HG02870 (cell line): ENCODE measurements around the gene LRRFIP2.
"Not testable (repeated sequence)": the region's sequence is repeated elsewhere in the genome, so short reads cannot be mapped to it uniquely, and the experiment has no call there.

Source experiments
- ATAC-seq: cut with Tn5 transposase; IDR thresholded peaks from one replicate; pipeline ENCODE4 v1.9.1; 2021; ENCODE audit warnings: mild to moderate bottlenecking, moderate library complexity; ENCODE audit not compliant: unreplicated experiment

Gene LRRFIP2

DNA sequence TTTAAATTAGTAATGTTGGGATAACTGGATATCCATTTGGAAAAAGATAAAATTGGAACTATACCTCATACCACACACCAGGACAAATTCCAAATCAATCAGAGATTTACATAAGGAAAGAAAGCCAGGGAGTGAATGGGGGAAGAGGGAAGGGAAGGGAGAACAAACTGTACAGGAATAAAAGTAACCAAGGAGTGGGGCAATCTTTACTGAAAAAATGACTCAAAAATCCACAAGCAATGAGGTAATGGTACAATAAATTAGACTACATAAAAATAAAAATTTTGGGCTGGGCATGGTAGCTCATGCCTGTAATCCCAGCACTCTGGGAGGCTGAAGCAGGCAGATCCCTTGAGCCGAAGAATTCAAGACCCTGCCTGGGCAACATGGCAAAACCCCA, 98.4 kb downstream of the LRRFIP2 start:
- no peak for ATAC-seq

DNA sequence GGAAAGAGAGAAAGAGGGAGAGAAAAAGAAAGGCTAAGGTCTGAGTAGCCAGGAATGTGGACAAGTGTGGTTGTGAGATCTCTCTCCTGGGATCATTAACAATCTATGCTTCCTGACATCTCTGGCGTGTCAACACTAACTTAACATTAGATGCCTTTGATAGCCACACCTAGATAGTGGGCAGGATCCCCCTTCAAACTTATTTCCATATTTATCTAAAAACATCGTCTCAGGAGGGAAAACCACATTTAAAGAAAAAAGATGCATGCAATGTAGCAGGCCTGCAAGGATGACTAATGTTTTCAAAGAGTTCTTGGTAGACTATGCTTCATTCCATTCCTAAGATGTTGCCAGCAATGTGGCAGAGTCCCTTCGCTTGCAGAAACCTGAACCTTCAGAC, 100.2 kb downstream of the LRRFIP2 start:
- ATAC-seq = no peak

DNA sequence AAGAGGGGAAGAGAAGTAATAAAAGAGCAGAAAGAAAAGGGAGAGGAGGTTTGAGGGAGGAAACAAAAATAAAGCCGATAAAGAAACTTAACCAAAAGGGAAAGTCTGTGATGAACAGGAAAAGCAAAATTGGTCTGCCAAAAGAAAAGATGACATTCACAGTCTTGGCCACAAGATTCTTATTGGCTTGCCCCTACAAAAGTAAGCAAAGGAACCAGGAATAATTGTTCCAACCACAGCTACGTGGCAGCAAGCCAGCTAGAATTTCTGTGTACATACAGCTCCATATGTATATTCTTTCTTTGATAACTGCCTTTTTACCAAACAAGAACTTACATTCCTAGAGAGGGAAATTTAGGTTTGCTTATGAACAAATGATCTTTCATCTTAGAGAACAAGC, 101.5 kb downstream of the LRRFIP2 start:
- ATAC-seq = no peak

DNA sequence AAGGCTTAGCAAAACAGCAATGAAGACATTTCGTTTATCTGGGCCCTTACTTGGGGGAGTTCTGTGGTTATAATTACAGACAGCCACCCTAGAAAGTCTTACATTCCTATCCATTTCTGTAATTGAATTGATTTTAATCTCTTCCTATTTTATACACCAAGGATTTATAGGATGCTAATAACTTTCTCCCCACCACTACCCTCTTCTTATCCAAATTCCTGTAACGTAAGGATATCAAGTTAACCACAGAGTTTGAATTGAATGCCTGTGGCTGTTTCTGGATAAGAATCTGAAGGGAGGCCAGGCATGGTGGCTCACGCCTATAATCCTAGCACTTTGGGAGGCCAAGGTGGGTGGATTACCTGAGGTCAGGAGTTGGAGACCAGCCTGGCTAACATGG, 102.5 kb downstream of the LRRFIP2 start:
- ATAC-seq = no peak

GRCh38 chr3:37068031-37068430, 106.4 kb downstream of the LRRFIP2 start:
- ATAC-seq = no peak

DNA sequence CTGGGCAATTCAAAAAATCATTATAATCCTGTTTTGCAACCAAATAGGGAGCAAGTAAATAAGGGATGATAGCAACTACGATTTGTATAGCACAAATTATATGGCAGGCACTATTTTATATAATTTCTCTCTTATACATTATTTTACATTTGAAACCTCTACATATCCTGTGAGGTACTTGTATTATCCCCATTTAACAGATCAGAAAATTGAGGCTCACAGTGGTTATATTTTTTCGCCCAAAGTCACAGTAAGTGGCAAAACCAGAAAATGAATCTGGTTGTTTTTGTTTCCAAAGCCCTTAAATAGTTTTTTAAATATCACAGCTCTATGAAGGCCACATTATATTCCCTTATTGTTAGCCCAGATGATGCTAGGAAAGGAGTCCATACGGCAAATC, 106.8 kb downstream of the LRRFIP2 start:
- no peak for ATAC-seq

DNA sequence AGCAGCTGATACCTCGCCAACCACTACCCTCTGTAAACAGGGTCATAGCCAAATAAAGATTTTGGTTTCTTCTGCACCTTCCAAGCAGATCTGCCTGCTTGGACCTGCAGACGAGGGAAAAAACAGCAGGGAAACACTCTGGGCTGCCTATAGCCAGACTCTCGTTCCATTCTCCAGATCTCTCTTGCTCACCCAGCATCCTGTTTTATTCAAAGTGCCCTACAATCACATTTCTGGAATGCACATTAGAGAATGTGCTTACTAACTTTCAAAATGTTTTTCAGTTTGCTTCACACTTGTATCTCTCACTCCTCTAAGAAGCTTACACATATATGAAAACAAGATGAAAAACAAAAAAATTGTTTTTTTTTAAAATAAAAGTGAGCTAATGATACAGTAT, 109.6 kb downstream of the LRRFIP2 start:
- ATAC-seq = no peak

- ATAC-seq = no peak
Observed at GRCh38 chr3:37058117-37058516, 116.3 kb downstream of the LRRFIP2 start.

DNA sequence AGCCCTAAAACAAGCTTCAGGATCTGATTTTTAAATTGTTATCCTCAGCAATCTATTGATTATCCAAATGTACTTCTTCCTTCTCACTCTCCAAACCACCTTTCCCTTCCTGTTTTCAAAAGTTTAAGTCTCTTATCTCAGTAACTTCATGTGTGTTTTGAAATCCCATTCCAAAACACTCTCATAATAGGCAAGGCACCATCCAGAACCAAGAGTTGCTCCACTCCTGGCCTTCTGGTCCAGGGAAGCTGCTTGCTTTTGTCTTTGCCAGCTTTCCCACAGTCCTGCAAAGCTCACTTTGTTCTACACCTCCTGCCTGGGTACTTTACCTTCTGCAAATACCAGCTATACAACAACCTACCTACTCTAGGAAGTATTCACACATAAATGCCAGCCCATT, 117.6 kb downstream of the LRRFIP2 start:
- ATAC-seq = no peak

GRCh38 chr3:37055077-37055476, 119.3 kb downstream of the LRRFIP2 start:
- ATAC-seq = not testable (repeated sequence)

DNA sequence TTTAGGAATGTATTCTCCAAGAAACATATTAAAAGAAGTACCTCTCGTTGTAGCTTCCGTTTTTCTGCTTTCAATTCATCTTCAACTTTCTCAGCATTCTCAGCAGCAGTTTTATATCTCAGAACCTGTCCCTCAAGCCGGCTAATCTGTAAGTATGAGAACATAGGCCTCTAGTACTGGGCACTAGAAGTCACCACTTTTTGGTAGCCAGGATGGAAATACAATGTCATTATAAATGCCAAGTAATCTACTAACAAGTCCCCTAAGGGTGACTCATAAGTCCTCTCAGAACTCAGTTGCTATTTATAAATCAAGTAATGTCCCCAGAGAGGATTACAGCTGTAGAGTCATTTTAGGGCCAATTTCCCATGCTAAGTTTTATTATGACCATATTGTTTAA, 120.0 kb downstream of the LRRFIP2 start:
- ATAC-seq = peak; percentile 75

GRCh38 chr3:37053753-37054152, 120.6 kb downstream of the LRRFIP2 start:
- no peak for ATAC-seq

DNA sequence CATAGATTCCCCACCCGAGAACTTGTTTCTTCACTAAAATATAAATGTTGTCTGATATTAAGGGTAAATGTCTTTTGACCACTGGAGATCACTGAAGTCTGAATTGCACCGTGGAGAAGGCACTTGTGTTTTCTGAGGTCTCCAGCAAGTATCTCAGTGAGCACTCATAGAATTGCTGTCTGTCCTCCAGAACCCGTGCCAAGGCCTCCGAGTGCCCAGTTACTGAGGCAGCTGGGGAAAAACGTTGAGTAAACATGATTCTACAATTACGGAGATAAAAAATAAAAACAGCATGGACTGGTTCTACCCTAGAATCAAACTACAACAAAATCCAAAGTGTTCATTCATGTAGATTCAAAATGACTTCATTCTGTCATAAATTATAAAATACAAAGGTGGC, 121.0 kb downstream of the LRRFIP2 start:
- no peak for ATAC-seq

- ATAC-seq = no peak
Observed at GRCh38 chr3:37052860-37053259, 121.5 kb downstream of the LRRFIP2 start.

GRCh38 chr3:37050282-37050681, 124.1 kb downstream of the LRRFIP2 start:
- no peak for ATAC-seq

DNA sequence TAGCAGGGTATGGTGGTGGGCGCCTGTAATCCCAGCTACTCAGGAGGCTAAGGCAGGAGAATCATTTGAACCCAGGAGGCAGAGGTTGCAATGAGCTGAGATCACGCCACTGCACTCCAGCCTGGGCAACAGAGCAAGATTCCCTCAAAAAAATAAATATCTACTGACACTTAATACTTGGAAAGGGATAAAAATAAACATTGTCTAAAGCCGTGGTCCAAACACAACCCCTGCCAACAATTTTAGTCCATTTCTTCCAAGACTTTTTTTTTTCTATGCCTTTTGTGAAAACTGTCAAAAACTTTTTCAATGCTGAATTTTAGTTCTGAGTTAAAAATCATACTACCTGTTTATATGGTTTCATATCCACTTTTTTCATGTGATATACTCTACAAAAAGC, 131.7 kb downstream of the LRRFIP2 start:
- ATAC-seq = not testable (repeated sequence)

DNA sequence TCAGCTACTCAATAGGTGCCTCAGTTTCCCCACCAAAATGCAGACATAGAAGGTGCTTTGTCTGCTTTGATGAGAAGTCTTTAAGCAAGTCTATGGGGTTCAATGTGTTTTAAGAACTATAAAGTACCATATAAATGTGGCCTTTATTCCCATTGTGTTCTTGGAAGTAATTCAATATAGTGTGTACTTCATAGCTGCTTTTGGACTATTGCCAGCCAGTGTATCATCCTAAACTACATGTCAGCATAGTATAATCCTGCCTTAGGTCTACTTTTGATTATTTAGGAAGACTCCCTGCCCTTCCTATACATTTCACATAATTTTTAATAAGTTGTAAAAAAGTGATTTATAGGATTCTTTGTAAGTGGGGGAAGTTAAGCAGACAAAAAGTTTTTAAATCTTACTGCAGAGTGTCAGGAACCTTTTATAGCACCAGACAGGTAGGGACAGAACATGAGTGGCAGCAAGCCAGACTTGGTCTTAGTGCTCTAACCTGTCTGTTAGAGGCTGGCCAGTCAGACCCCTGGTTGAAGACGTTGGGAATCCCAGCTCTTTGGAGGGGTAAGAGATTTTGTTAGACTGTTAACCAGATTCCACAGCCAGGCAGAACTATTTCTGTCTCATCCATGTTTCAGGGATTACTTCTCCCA, 132.7 kb downstream of the LRRFIP2 start:
- ATAC-seq = no peak

DNA sequence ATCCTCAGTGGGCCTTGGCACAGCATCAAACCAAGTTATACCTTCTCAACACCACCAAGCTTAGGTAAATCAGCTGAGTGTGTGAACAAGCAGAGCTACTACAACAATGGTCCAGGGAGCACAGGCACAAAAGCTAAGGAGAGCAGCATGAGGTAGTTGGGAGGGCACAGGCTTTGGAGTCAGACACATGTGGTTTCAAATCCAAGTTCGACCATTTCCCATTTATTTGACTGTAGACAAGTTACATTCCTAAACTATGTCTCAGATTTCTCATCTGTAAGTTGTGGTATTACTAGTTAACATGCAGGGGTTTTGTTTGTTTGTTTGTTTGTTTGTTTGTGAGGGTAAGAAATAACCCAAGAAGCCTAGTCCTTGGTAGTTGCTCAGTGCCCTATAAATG, 134.2 kb downstream of the LRRFIP2 start:
- no peak for ATAC-seq

GRCh38 chr3:37039161-37039846, 135.1 kb downstream of the LRRFIP2 start:
- no peak for ATAC-seq

DNA sequence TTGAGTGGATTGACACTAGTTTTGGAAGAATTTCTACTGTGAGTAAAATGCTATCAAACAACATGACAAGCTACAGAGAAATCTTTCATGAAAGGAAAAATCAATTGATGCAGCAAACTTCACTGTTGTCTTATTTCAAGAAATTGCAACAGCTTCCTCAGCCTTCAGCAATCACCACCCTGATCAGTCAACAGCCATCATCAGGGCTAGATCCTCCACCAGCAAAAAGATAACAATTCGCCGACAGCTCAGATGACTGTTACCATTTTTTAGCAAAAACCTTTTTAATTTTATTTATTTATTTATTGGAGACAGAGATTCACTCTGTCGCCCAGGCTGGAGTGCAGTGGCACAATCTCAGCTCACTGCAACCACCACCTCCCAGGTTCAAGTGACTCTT, 137.0 kb downstream of the LRRFIP2 start:
- ATAC-seq = no peak

DNA sequence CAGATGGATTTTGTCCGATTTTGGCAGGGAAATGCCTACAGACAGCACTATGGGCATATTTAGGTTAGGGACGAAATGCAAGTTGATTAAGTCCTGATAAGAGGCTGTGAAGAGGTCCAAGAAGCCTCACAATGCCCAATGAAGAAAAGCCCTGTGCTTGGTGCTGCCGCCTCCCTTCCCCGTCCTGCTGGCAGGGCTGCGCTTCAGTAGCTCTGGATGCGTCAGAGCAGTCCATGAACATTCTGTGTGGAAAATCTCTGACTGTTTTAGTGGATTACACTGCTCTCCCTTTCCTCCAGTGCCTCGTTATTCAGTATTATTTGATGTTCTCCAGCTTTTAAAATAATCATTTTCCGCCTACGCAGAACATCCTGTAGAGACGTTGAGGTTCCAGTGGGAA, 141.4 kb downstream of the LRRFIP2 start:
- ATAC-seq = no peak

GRCh38 chr3:37031096-37031682, 143.2 kb downstream of the LRRFIP2 start:
- ATAC-seq = no peak
